GM19025 (cell line): Measurements from ENCODE around the gene AP4E1.
"Not testable (repeated sequence)": the region's sequence is repeated elsewhere in the genome, so short reads cannot be mapped to it uniquely, and the experiment has no call there.

Source experiments
- ATAC-seq: cut with Tn5 transposase; IDR thresholded peaks from one replicate; pipeline ENCODE4 v1.9.1; 2021; ENCODE audit warnings: mild to moderate bottlenecking, low read depth, moderate library complexity; ENCODE audit not compliant: unreplicated experiment

The AP4E1 gene

GRCh38 chr15:50908209-50909009, at the start of gene AP4E1:
Gene AP4E1, plus strand, starts transcription at chr15:50908683. Its CDS starts 96 bp downstream, at chr15:50908779.
- ATAC-seq, result peak; percentile 46

GRCh38 chr15:50860824-50861223, 47.7 kb upstream of the AP4E1 start:
- ATAC-seq, result no peak

- ATAC-seq, result no peak
Observed at GRCh38 chr15:50862553-50862952, 45.9 kb upstream of the AP4E1 start.

- no peak for ATAC-seq
Observed at GRCh38 chr15:50864873-50865272, 43.6 kb upstream of the AP4E1 start.

- no peak for ATAC-seq
Observed at GRCh38 chr15:50865515-50866353, 42.7 kb upstream of the AP4E1 start.

- no peak for ATAC-seq
Observed at GRCh38 chr15:50871832-50872231, 36.7 kb upstream of the AP4E1 start.

- ATAC-seq, result no peak
Observed at GRCh38 chr15:50872832-50873426, 35.6 kb upstream of the AP4E1 start.

GRCh38 chr15:50873935-50874361, 34.5 kb upstream of the AP4E1 start:
- no peak for ATAC-seq

- ATAC-seq, result not testable (repeated sequence)
Observed at GRCh38 chr15:50875238-50875637, 33.2 kb upstream of the AP4E1 start.

GRCh38 chr15:50876260-50876988, 32.1 kb upstream of the AP4E1 start:
- no peak for ATAC-seq

GRCh38 chr15:50876989-50877360, 31.5 kb upstream of the AP4E1 start:
- no peak for ATAC-seq

- peak; percentile 47 for ATAC-seq
Observed at GRCh38 chr15:50879016-50879617, 29.4 kb upstream of the AP4E1 start.

GRCh38 chr15:50880206-50880605, 28.3 kb upstream of the AP4E1 start:
- no peak for ATAC-seq

GRCh38 chr15:50880651-50881114, 27.8 kb upstream of the AP4E1 start:
- peak; percentile 30 for ATAC-seq

- no peak for ATAC-seq
Observed at GRCh38 chr15:50881121-50882048, 27.1 kb upstream of the AP4E1 start.

- ATAC-seq, result no peak
Observed at GRCh38 chr15:50883903-50884302, 24.6 kb upstream of the AP4E1 start.

- no peak for ATAC-seq
Observed at GRCh38 chr15:50884540-50884939, 23.9 kb upstream of the AP4E1 start.

- ATAC-seq, result no peak
Observed at GRCh38 chr15:50886139-50886467, 22.4 kb upstream of the AP4E1 start.
